HG03439 (cell line): ENCODE measurements around the gene AHCYL2.
A peak's percentile ranks its signal among the peaks of the same experiment; 100 is the strongest.

Experiments
- ATAC-seq: cut with Tn5 transposase; IDR thresholded peaks from one replicate; pipeline ENCODE4 v1.9.1; 2021; ENCODE audit warnings: mild to moderate bottlenecking, moderate library complexity; ENCODE audit not compliant: unreplicated experiment

AHCYL2 gene

GRCh38 chr7:129224251-129225205 lies at the start of gene AHCYL2:
Gene AHCYL2 (plus strand): TSS chr7:129225030.
- ATAC-seq: peak; percentile 90

- ATAC-seq: no peak
These were observed 47.7 kb upstream of the AHCYL2 start for GRCh38 chr7:129176916-129177710.

DNA sequence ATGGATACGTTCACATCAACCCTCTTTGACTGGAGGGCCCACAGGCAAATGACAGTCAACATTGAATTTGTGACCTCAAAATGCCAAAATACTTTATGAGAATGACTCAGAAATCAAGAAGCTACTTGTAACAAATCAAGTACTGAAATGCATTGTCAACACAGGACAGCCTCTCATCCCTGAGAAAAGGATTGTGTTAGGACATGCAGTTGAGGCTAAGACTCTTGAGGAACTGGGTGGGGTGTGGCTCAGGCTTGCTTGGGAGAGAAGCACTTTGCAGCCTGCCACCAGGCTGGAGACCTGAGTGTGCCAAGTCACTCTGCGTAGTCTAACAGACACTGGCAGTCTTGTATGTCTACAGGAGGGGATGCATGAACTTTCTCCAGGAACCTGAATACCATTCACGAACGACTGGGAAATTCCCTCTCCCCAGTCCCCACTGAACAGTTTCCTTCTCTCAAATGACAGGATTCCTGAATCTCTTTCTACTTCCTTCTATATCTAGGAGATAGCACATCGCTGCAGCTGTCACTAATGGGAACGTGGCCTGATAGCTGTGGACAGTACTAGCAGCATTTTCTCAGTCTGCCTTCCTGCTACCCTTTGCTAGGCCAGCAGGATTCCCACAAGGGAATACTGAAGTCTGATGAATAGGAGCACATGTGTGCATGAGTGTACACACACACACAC lies 39.7 kb upstream of the AHCYL2 start:
- no peak for ATAC-seq

DNA sequence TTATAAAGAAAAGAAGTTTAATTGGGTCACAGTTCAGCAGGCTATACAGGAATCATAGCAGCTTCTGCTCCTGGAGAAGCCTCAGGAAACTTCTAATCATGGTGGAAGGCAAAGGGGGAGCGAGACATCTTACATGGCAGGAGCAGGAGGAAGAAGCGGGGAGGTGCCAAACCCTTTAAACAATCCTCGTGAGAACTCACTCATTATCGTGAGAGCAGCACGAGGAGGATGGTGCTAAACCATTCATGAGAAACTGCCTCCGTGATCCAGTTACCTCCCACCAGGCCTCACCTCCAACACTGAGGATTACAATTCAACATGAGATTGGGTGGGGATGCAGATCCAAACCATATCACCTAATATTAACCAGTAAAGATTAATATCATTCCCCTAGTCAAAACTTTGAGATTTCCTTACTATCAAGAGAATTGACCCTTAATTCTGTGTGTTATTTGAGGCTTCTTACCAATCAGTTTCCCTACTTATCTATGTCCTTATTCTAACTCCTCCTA lies 38.0 kb upstream of the AHCYL2 start:
- ATAC-seq: no peak

GRCh38 chr7:129187681-129188371 lies 37.0 kb upstream of the AHCYL2 start:
- no peak for ATAC-seq

DNA sequence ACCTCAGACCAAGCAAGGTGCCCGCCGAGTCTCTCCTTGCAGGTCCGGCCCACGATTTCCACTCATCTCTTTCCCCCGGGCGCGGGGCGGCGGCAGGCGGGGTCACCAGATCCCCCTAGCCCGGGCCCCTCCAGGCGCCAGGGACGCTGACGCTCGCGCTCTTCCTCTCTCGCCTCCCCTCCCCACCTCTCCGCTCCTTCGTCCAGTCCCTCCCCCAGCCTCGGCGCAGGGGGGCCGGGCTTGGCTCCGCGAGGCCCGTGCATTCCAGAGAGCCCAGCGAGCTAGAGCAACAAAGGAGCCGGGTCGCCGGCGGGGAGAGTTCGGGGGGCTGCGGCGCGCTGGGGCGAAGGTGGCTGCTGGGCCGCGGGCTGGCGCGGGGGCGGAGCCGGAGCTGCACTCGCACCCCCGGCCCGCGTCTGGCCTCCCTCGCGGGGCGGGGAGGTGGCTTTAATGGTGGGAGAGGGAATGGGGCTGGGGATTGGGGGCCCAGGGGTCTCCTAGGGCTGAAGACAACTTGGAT lies 36.4 kb upstream of the AHCYL2 start, which contains the start of gene SMO:
SMO (plus strand) TSS at position 262 of the 520 bp plus-strand sequence. CDS start 519 bp downstream, outside the sequence.
- ATAC-seq: no peak

DNA sequence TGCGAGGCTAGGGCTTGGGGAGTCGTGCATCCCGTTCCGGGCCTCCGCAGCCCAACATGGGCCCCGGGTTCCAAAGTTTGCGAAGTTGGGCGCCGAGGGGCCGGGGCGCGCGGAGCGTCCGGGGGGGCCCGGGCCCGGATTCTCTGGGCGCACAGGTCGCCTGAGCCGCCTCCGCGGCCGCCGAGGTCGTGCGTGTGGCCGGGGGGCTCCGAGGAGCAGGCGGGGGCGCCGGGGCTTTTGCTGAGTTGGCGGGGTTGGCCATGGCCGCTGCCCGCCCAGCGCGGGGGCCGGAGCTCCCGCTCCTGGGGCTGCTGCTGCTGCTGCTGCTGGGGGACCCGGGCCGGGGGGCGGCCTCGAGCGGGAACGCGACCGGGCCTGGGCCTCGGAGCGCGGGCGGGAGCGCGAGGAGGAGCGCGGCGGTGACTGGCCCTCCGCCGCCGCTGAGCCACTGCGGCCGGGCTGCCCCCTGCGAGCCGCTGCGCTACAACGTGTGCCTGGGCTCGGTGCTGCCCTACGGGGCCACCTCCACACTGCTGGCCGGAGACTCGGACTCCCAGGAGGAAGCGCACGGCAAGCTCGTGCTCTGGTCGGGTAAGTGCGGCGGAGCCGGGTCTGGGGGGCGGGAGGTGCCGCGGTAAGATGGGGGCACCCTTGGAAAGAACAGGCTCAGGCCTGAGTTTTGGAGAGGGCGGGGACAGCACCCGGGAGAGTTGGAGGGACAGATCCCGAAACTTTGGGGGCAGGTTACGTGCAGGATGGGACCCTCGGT lies 35.8 kb upstream of the AHCYL2 start:
- ATAC-seq: no peak

DNA sequence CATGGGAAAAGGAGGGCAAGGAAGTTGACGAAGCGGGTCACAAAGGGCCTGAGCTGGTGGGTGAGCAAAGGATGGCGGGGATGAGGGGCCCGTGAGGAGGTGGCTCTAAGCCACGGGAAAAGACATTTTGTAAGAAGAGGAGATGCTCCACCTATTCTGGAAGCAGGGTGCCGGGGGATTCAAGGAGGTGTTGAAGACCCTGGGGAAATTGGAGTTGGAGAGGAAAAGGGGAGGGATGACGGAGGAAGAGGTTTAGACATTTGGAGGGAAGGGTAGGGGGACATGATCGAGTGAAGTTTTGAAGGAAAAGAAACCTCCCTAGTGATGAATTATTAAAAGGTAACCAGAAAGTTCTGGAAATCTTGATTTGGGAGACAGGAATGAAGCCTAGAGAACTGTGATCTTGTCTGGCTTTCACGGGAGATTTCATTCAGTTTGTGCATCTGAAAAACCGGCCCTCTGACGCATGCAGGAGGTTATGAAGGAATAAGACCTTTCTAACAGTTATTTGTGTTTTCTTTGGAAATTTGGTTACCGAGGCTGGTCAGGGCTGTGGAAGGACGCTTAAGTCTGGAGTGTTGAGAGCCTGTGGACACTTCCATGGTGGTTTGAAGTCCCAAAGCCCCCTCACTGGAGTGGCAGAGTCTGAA lies 35.0 kb upstream of the AHCYL2 start:
- ATAC-seq: no peak

DNA sequence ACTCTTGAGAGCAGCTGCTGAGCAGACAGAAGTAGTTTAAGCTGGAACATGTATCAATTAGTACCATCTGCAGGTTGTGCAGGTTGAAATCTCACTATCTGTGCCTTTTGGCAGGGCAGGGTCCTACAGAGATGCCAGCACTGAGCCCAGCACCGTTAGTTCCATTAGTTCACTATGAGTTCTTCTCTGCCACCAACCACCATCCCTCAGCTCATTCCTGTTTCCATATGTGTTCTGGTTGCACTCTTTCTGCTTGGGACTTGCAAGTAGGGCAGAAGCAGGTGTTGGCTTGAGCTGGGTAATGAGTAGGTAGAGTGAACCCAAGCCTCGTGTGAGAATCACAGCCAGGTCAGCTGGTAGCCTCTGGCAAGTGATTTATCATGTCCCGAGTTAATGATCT lies 33.6 kb upstream of the AHCYL2 start:
- ATAC-seq: no peak

- no peak for ATAC-seq
These were observed 30.9 kb upstream of the AHCYL2 start for GRCh38 chr7:129193892-129194291.

- ATAC-seq: no peak
These were observed 27.1 kb upstream of the AHCYL2 start for GRCh38 chr7:129197771-129198170.

DNA sequence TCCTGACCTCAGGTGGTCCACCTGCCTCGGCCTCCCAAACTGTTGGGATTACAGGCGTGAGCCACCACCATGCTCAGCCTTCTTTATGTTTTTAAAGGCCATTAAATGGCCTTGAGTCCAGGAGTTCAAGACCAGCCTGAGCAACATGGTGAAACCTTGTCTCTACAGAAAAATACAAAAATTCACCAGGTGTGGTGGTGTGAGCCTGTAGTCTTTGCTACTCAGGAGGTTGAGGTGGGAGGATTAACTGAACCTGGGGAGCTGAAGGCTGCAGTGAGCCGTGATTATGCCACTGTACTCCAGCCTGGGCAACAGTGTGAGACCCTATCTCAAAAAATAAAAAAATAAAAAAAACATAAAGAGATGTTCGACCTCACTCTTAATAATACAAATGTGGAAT lies 25.4 kb upstream of the AHCYL2 start:
- no peak for ATAC-seq

DNA sequence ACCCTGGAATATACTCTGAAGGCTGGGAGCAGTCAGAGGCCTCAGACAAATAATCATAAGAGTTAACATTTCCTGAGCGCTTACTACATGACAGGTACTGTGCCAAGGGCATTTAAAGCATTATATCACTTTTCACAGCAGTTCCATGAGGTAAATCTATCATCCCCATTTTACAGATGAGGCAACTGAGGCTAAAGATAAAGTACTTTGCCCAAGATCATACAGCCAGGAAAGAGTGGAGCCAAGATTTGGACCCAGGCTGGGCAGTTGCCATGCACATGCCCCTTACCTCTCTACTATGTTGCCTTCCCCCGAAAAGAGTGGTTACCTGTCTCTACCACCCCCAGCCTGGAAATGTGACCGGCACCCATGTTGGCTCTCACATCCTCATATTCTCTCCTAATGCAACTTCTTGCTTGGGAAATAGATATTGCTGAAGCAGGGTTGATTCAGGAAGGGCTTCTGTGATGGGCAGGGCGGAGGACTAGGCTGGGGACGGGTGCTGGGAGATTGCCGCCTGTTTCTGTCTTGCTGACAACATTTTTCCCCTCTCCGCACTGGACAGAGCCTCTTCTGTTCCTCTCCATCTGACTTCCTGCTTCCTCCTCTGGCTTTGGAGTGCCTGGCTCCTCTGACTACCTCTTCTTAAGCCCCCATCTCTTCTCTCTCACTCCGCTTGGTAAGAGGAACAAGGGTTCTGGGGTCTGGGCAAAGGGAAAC lies 22.6 kb upstream of the AHCYL2 start:
- ATAC-seq: no peak

DNA sequence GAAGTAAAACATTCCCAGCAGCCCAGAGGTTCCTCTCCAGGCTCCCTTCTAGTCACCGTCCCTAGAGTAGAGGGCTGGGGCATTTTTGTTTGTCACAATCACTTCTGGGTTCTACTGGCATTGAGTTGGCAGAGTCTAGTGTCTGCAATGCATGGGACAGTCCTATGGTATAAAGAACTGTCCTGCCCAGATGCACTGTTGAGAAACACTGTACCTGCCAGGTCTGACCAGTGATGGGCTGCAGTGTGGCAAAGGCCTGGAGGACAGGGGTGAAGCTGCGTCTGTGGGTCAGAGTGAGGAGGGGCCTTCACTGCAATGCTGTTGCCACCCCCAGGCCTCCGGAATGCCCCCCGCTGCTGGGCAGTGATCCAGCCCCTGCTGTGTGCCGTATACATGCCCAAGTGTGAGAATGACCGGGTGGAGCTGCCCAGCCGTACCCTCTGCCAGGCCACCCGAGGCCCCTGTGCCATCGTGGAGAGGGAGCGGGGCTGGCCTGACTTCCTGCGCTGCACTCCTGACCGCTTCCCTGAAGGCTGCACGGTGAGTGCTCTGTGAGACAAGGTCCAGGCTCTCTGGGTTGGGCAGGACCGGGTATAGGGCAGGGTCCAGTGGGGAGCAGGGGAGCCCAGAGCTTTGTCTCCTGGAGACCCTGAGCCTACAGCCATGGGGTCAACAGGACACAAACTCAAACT lies 21.6 kb upstream of the AHCYL2 start:
- no peak for ATAC-seq

DNA sequence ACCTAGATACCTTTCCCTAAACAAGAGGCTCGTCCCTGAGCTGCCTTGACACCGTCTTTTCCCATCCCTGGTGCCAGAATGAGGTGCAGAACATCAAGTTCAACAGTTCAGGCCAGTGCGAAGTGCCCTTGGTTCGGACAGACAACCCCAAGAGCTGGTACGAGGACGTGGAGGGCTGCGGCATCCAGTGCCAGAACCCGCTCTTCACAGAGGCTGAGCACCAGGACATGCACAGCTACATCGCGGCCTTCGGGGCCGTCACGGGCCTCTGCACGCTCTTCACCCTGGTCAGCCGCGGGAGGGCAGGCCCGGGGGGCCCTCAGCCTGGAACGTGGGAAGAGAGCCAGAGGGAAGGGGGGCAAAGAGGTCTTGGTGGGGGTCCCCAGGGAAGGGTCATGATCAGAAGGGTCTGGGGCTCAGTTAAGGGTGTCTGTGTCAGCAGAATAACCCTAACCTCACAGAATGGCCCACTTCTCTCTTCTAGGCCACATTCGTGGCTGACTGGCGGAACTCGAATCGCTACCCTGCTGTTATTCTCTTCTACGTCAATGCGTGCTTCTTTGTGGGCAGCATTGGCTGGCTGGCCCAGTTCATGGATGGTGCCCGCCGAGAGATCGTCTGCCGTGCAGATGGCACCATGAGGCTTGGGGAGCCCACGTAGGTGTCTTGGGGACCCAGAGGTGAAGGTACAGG lies 19.6 kb upstream of the AHCYL2 start:
- ATAC-seq: no peak

DNA sequence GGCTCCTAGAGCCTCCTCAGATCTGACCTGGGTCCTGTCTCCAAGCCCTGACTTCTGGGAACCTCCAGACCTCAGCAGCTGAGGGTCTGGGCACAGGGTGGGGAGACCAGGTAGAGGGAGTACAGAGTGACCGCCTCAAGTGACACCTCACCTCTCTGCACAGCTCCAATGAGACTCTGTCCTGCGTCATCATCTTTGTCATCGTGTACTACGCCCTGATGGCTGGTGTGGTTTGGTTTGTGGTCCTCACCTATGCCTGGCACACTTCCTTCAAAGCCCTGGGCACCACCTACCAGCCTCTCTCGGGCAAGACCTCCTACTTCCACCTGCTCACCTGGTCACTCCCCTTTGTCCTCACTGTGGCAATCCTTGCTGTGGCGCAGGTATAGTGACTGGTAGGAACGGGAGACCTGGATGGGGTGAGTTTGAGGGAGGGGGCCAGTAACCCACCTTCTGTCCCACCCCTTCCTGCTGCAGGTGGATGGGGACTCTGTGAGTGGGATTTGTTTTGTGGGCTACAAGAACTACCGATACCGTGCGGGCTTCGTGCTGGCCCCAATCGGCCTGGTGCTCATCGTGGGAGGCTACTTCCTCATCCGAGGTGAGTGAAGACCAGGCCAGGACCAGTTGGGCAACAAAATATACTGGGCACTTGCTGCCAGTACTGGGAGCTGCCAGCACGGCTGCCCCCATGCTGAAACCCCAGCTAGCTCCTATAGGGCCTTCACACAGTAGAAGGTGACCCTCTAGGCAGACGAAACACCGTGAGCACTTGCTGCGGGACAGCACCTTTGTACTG lies 18.6 kb upstream of the AHCYL2 start:
- no peak for ATAC-seq
